IMR-90 (cell line): ENCODE results near the gene BTN2A1. TPM values are rescaled to one million over a fixed set of nuclear protein-coding genes. Genes with fewer than 3 reads are reported as not detected.

Experiments
- ATAC-seq: fragments of 200-7000 bp; cut with Tn5 transposase; 2 replicates; pipeline ENCODE4 v1.9.1; 2020; ENCODE audit warnings: low read depth, mild to moderate bottlenecking, moderate library complexity
- BruUV-seq: library from RNA; stranded (reverse); fragments of 400-500 nt; replicated peaks from 2 replicates; lab custom pipeline; 2021; lab: Mats Ljungman, UMichigan
- CTCF ChIA-PET: fragments of 300-600 bp; formaldehyde crosslinking; extraction: SDS; loops from one replicate; lab custom pipeline; 2021; ENCODE audit warnings: antibody characterized with exemption; lab: Yijun Ruan, JAX
- POLR2A ChIA-PET: fragments of 300-600 bp; sonication (Branson Sonifier 250); formaldehyde crosslinking; loops from one replicate; lab custom pipeline; 2022; ENCODE audit warnings: antibody characterized with exemption; ENCODE audit not compliant: unreplicated experiment; lab: Charles Lee
- DNase-seq: peaks from one replicate; pipeline ENCODE4 v3.0.0; 2013
- H2AFZ ChIP-seq: replicated peaks from 2 replicates; pipeline ENCODE3; 2013; ENCODE audit warnings: low read length, mild to moderate bottlenecking; ENCODE audit not compliant: poor library complexity
- H2AK5ac ChIP-seq: 2 replicates; pipeline ENCODE4 v1.6.1; 2013; ENCODE audit warnings: low read depth, low read length, inconsistent platforms
- H2AK9ac ChIP-seq: replicated peaks from 2 replicates; pipeline ENCODE3; 2013; ENCODE audit warnings: mild to moderate bottlenecking, low read depth, low read length, moderate library complexity; ENCODE audit not compliant: poor library complexity
- H2BK120ac ChIP-seq: 2 replicates; pipeline ENCODE4 v1.6.1; 2013; ENCODE audit warnings: low read depth, low read length, inconsistent platforms
- H2BK15ac ChIP-seq: 3 replicates; pipeline ENCODE4 v1.6.1; 2013; ENCODE audit warnings: low read depth, low read length, inconsistent platforms
- H2BK20ac ChIP-seq: 2 replicates; pipeline ENCODE4 v1.6.1; 2013; ENCODE audit warnings: low read depth, mild to moderate bottlenecking, inconsistent platforms, low read length, moderate library complexity
- H2BK5ac ChIP-seq: 2 replicates; pipeline ENCODE4 v1.6.1; 2013; ENCODE audit warnings: mild to moderate bottlenecking, low read depth, low read length, inconsistent platforms; ENCODE audit not compliant: poor library complexity, severe bottlenecking
- H3K14ac ChIP-seq: replicated peaks from 2 replicates; pipeline ENCODE4 v1.6.1; 2013; ENCODE audit warnings: low read depth, low read length, inconsistent platforms
- H3K18ac ChIP-seq: 2 replicates; pipeline ENCODE4 v1.6.1; 2013; ENCODE audit warnings: low read depth, low read length, control low read depth
- H3K23ac ChIP-seq: 2 replicates; pipeline ENCODE4 v1.6.1; 2013; ENCODE audit warnings: low read depth, low read length, inconsistent platforms
- H3K27ac ChIP-seq: 2 replicates; pipeline ENCODE4 v1.5.1; 2013; ENCODE audit warnings: mild to moderate bottlenecking, control low read depth, low read length; ENCODE audit not compliant: insufficient read depth
- H3K27me3 ChIP-seq: 2 replicates; pipeline ENCODE4 v1.6.1; 2013; ENCODE audit warnings: low read length; ENCODE audit not compliant: control insufficient read depth, insufficient read depth
- H3K36me3 ChIP-seq: 2 replicates; pipeline ENCODE4 v1.6.1; 2013; ENCODE audit warnings: low read length, mixed read lengths; ENCODE audit not compliant: control insufficient read depth, insufficient read depth
- H3K4ac ChIP-seq: 2 replicates; pipeline ENCODE4 v1.6.1; 2013; ENCODE audit warnings: low read depth, low read length, inconsistent platforms
- H3K4me1 ChIP-seq: 2 replicates; pipeline ENCODE4 v1.6.1; 2013; ENCODE audit warnings: low read length, mixed read lengths; ENCODE audit not compliant: control insufficient read depth, insufficient read depth
- H3K4me2 ChIP-seq: 2 replicates; pipeline ENCODE4 v1.6.1; 2013; ENCODE audit warnings: low read depth, mild to moderate bottlenecking, control low read depth, low read length, moderate library complexity
- H3K4me3 ChIP-seq: 2 replicates; pipeline ENCODE4 v1.5.1; 2013; ENCODE audit warnings: low read depth, mild to moderate bottlenecking, control low read depth, low read length, moderate library complexity; ENCODE audit not compliant: insufficient read depth
- H3K56ac ChIP-seq: 2 replicates; pipeline ENCODE4 v1.6.1; 2013; ENCODE audit warnings: low read length, inconsistent platforms; ENCODE audit not compliant: insufficient read depth; ENCODE audit errors: extremely low read depth
- H3K79me1 ChIP-seq, 2 experiments: 2 replicates each; pipeline ENCODE4 v1.6.1; 2013; ENCODE audit warnings: low read length in 2 of 2, inconsistent platforms in 1 of 2, low read depth in 1 of 2
- H3K9ac ChIP-seq: 2 replicates; pipeline ENCODE4 v1.6.1; 2013; ENCODE audit warnings: low read depth, low read length, control low read depth
- H3K9me1 ChIP-seq: 2 replicates; pipeline ENCODE4 v1.6.1; 2013; ENCODE audit warnings: low read length, inconsistent platforms; ENCODE audit not compliant: insufficient read depth
- H3K9me3 ChIP-seq: 2 replicates; pipeline ENCODE4 v1.6.1; 2013; ENCODE audit warnings: low read length; ENCODE audit not compliant: control insufficient read depth, insufficient read depth
- H4K20me1 ChIP-seq: 2 replicates; pipeline ENCODE4 v1.6.1; 2013; ENCODE audit warnings: low read length, inconsistent platforms; ENCODE audit not compliant: insufficient read depth
- H4K5ac ChIP-seq: 2 replicates; pipeline ENCODE4 v1.6.1; 2013; ENCODE audit warnings: mild to moderate bottlenecking, low read depth, low read length, control low read depth
- H4K8ac ChIP-seq, 2 experiments: 2 replicates each; pipeline ENCODE4 v1.6.1; 2013; ENCODE audit warnings: low read depth in 2 of 2, low read length in 2 of 2, control low read depth in 1 of 2, inconsistent platforms in 1 of 2
- H4K91ac ChIP-seq: 2 replicates; pipeline ENCODE4 v1.6.1; 2013; ENCODE audit warnings: low read depth, low read length, inconsistent platforms; ENCODE audit not compliant: insufficient read depth
- BHLHE40 ChIP-seq: fragments of 150-350 bp; IDR thresholded peaks from 2 replicates; pipeline ENCODE4 v1.6.1; 2016; ENCODE audit warnings: mild to moderate bottlenecking, low read depth, low read length
- WGBS, 2 experiments: methylation state at CpG; one replicate each; pipeline versions ENCODE4 v1.1.5 to v1.1.7; 2013; ENCODE audit warnings: missing lambda C conversion rate in 2 of 2; ENCODE audit not compliant: insufficient read length in 1 of 2; ENCODE audit errors: extremely low coverage in 2 of 2; 5-methylcytosine and 5-hydroxymethylcytosine counted together
- dilution Hi-C: fragments of 300-500 bp; cut with HindIII; formaldehyde crosslinking; loops from one replicate; pipeline ENCODE4 v1.14.3; 2018; ENCODE audit warnings: low sequenced_read_pairs; ENCODE audit not compliant: unreplicated experiment
- in situ Hi-C: fragments of 300-500 bp; cut with MboI; formaldehyde crosslinking; loops from 3 replicates; pipeline ENCODE4 v1.14.3; 2019; ENCODE audit warnings: low sequenced_read_pairs, inconsistent platforms, mixed read lengths
- intact Hi-C: fragments of 100-400 bp; cut with micrococcal nuclease; formaldehyde crosslinking; loops from 2 replicates; pipeline ENCODE4 v1.10.0; 2022
- polyA plus RNA-seq, 3 experiments: library from polyadenylated mRNA; depleted of rRNA; stranded (reverse); fragments of >200 nt; gene quantifications; 2 replicates each; pipeline ENCODE4 v1.2.3, GENCODE V29; 2012; ENCODE audit warnings: low replicate concordance in 1 of 3
- total RNA-seq: library from RNA; depleted of rRNA; stranded (reverse); fragments of >200 nt; gene quantifications from 2 replicates; pipeline ENCODE4 v1.2.3, GENCODE V29; 2012

The BTN2A1 gene
- total and polyA plus RNA-seq, 2 of the 4 experiments (the other 2 are of a cell fraction) = 13.6 to 40.2 TPM

- no peak overlapping the region for H2AFZ ChIP-seq
- 60% methylated on average over 1 of the region's 3 CpGs; no CpG with 5 or more reads in 1 of the 2 experiments for WGBS, 2 experiments
- POLR2A ChIA-PET = no interaction called here
These were observed 26.0 kb downstream of the BTN2A1 start for GRCh38 chr6:26483727-26484126.

More at GRCh38 chr6:26483727-26484126, 26.0 kb downstream of the BTN2A1 start:
- Histone ChIP-seq H2AK5ac (no peak overlapping the region), H2AK9ac (no peak overlapping the region), H2BK5ac (no peak overlapping the region), H3K9me1 (no peaks in the 10 kb centered on the region), H3K4ac (no peak overlapping the region), H3K4me3 (no peak overlapping the region), H3K18ac (no peak overlapping the region), H3K56ac (no peak overlapping the region), H2BK20ac (no peak overlapping the region), H2BK15ac (no peak overlapping the region), H2BK120ac (no peak overlapping the region), H3K9ac (no peak overlapping the region), H4K20me1 (no peaks in the 10 kb centered on the region), H3K14ac (no peak overlapping the region), H3K9me3 (peaks cover 3% of the 10 kb centered on the region; the same call in 1 of the 2 replicates), H3K79me1 (no peaks in the 10 kb centered on the region), H3K4me2 (no peak overlapping the region), H3K36me3 (no peaks in the 10 kb centered on the region), H3K27me3 (no peaks in the 10 kb centered on the region; the same call in 1 of the 2 replicates), H3K4me1 (peaks cover 2% of the 10 kb centered on the region; the same call in 1 of the 2 replicates), H4K91ac (no peak overlapping the region), H4K8ac (no peak overlapping the region), H3K23ac (no peak overlapping the region), H3K27ac (no peak overlapping the region), H4K5ac (no peak overlapping the region)
- BruUV-seq = no TSS peak
- no peak for DNase-seq
- ATAC-seq = no peak
- CTCF ChIA-PET = interaction anchor here (0.8 kb wide), 1 partner anchor 21 kb away, joined by 4 read pairs; no protein-coding TSS in a partner anchor
- intact Hi-C loops = no loop called here
- dilution Hi-C loops = no loop called here
- TF ChIP-seq BHLHE40 = no peak
- in situ Hi-C loops = no loop called here
